Measurements from ENCODE around the gene CRTC3.
"Not testable (repeated sequence)": the region's sequence is repeated elsewhere in the genome, so short reads cannot be mapped to it uniquely, and the experiment has no call there.

Gene CRTC3

GRCh38 chr15:90683371-90683770, 153.6 kb downstream of the CRTC3 start:
- DNase-seq: no peak

GRCh38 chr15:90683876-90684275, 154.2 kb downstream of the CRTC3 start:
- DNase-seq: no peak

GRCh38 chr15:90684281-90684680, 154.6 kb downstream of the CRTC3 start:
- DNase-seq: no peak

GRCh38 chr15:90685591-90686434, 156.1 kb downstream of the CRTC3 start:
- no peak for DNase-seq

GRCh38 chr15:90686435-90687218, 156.9 kb downstream of the CRTC3 start:
- no peak for DNase-seq

GRCh38 chr15:90689326-90689961, 159.7 kb downstream of the CRTC3 start:
- DNase-seq: not testable (repeated sequence)

GRCh38 chr15:90690585-90690984, 160.9 kb downstream of the CRTC3 start:
- DNase-seq: no peak

GRCh38 chr15:90691369-90691768, 161.6 kb downstream of the CRTC3 start:
- DNase-seq: no peak

GRCh38 chr15:90691982-90692773, 162.5 kb downstream of the CRTC3 start:
- DNase-seq: no peak

Data from NCI-H526 treated with DMSO at 0.1 percent for 48 hours (cell line).